Measurements from ENCODE around the gene NUBPL. TPM values are rescaled to one million over a fixed set of nuclear protein-coding genes. Genes with fewer than 3 reads are reported as not detected.

Gene NUBPL
- total RNA-seq, 4 donors from 2014 or later: 5.7 to 9.2 (median 7.2) TPM

- TF ChIP-seq POLR2A (IDR thresholded peaks at IDR 0.05): no peak
- TF ChIP-seq CTCF (IDR thresholded peaks at IDR 0.05): no peak
- no peak for DNase-seq (ENCODE audit: low spot score in 2 of 2)
- no peak overlapping the region for H3K4me3 ChIP-seq (ENCODE audit: low read depth, poor library complexity, severe bottlenecking)
- 93 to 99% methylated on average over 4 of the region's 4 CpGs for WGBS, 2 donors
- intact Hi-C loops (cut with DNase I; ENCODE audit: low total_unique reads): no loop called here
These were observed 200.1 kb downstream of the NUBPL start for GRCh38 chr14:31761325-31761724.

GRCh38 chr14:31763041-31763440 lies 201.8 kb downstream of the NUBPL start:
- TF ChIP-seq POLR2A (IDR thresholded peaks at IDR 0.05): no peak
- TF ChIP-seq CTCF (IDR thresholded peaks at IDR 0.05): no peak
- WGBS, 2 donors: 88 to 89% methylated on average over 1 of the region's 1 CpG

GRCh38 chr14:31766315-31766892 lies 205.2 kb downstream of the NUBPL start:
- 95 to 96% methylated on average over 5 of the region's 5 CpGs for WGBS, 2 donors
- H3K4me3 ChIP-seq (ENCODE audit: low read depth, poor library complexity, severe bottlenecking): no peak overlapping the region
- TF ChIP-seq CTCF (IDR thresholded peaks at IDR 0.05): no peak
- TF ChIP-seq POLR2A (IDR thresholded peaks at IDR 0.05): no peak
- no peak for DNase-seq (ENCODE audit: low spot score in 2 of 2)
- intact Hi-C loops (cut with DNase I; ENCODE audit: low total_unique reads): no loop called here

More at GRCh38 chr14:31763041-31763440, 201.8 kb downstream of the NUBPL start:
- DNase-seq (ENCODE audit: low spot score in 2 of 2): no peak
- intact Hi-C loops (cut with DNase I; ENCODE audit: low total_unique reads): no loop called here
- H3K4me3 ChIP-seq (ENCODE audit: low read depth, poor library complexity, severe bottlenecking): no peak overlapping the region

GRCh38 chr14:31768355-31768754 lies 207.2 kb downstream of the NUBPL start:
- no peak for DNase-seq (ENCODE audit: low spot score in 2 of 2)
- no peak overlapping the region for H3K4me3 ChIP-seq (ENCODE audit: low read depth, poor library complexity, severe bottlenecking)
- no peak for TF ChIP-seq POLR2A (IDR thresholded peaks at IDR 0.05)
- TF ChIP-seq CTCF (IDR thresholded peaks at IDR 0.05): no peak
- intact Hi-C loops (cut with DNase I; ENCODE audit: low total_unique reads): no loop called here

- no peak for TF ChIP-seq CTCF (IDR thresholded peaks at IDR 0.05)
- TF ChIP-seq POLR2A (IDR thresholded peaks at IDR 0.05): no peak
- DNase-seq (ENCODE audit: low spot score in 2 of 2): peak in 1 of 2 donors; percentile 43
- intact Hi-C loops (cut with DNase I; ENCODE audit: low total_unique reads): no loop called here
- H3K4me3 ChIP-seq (ENCODE audit: low read depth, poor library complexity, severe bottlenecking): no peak overlapping the region
- WGBS, 2 donors: 70 to 79% methylated on average over 4 of the region's 4 CpGs
These were observed 209.1 kb downstream of the NUBPL start for GRCh38 chr14:31770271-31770670.

GRCh38 chr14:31774567-31774966 lies 213.4 kb downstream of the NUBPL start:
- intact Hi-C loops (cut with DNase I; ENCODE audit: low total_unique reads): no loop called here
- TF ChIP-seq CTCF (IDR thresholded peaks at IDR 0.05) (no peak), POLR2A (IDR thresholded peaks at IDR 0.05) (no peak)
- H3K4me3 ChIP-seq (ENCODE audit: low read depth, poor library complexity, severe bottlenecking): no peak overlapping the region
- 92 to 98% methylated on average over 2 of the region's 2 CpGs for WGBS, 2 donors
- no peak for DNase-seq (ENCODE audit: low spot score in 2 of 2)

Measured in lower leg skin (tissue), 4 donors.